GM12864 (cell line): ENCODE results near the gene BDKRB1.

Source experiments
- DNase-seq: peaks from one replicate; pipeline ENCODE4 v3.0.0-alpha.2; 2011; ENCODE audit warnings: low read depth
- H3K4me3 ChIP-seq: 2 replicates; pipeline ENCODE4 v1.5.1; 2011; ENCODE audit warnings: mild to moderate bottlenecking, low read depth, low read length, control low read depth
- CTCF ChIP-seq: IDR thresholded peaks from 2 replicates; pipeline ENCODE4 v1.5.1; 2011; ENCODE audit warnings: low read depth, mild to moderate bottlenecking, moderate library complexity, low read length, control low read depth, inconsistent platforms; ENCODE audit errors: missing control alignments

The BDKRB1 gene

GRCh38 chr14:96213871-96214465 lies 42.0 kb upstream of the BDKRB1 start:
- H3K4me3 ChIP-seq, result no peak overlapping the region
- no peak for TF ChIP-seq CTCF
- no peak for DNase-seq

GRCh38 chr14:96214793-96215192 lies 41.2 kb upstream of the BDKRB1 start:
- DNase-seq, result no peak
- no peak for TF ChIP-seq CTCF

GRCh38 chr14:96215452-96216244 lies 40.4 kb upstream of the BDKRB1 start:
- no peak for TF ChIP-seq CTCF
- H3K4me3 ChIP-seq, result no peak overlapping the region
- no peak for DNase-seq

More at GRCh38 chr14:96214793-96215192, 41.2 kb upstream of the BDKRB1 start:
- no peak overlapping the region for H3K4me3 ChIP-seq

- DNase-seq, result no peak
- no peak for TF ChIP-seq CTCF
- no peak overlapping the region for H3K4me3 ChIP-seq
These were observed 39.4 kb upstream of the BDKRB1 start for GRCh38 chr14:96216627-96217026.

- DNase-seq, result no peak
- H3K4me3 ChIP-seq, result no peak overlapping the region
- no peak for TF ChIP-seq CTCF
These were observed 38.6 kb upstream of the BDKRB1 start for GRCh38 chr14:96217376-96217913.

GRCh38 chr14:96221109-96221650 lies 34.8 kb upstream of the BDKRB1 start:
- no peak for DNase-seq
- no peak for TF ChIP-seq CTCF
- H3K4me3 ChIP-seq, result no peak overlapping the region

GRCh38 chr14:96221841-96222240 lies 34.2 kb upstream of the BDKRB1 start:
- no peak for TF ChIP-seq CTCF
- no peak for DNase-seq
- no peak overlapping the region for H3K4me3 ChIP-seq
